ENCODE data around the gene PGGHG. TPM values are rescaled to one million over a fixed set of nuclear protein-coding genes. Genes with fewer than 3 reads are reported as not detected.

Gene PGGHG
- total RNA-seq, 1 experiment from 2014 or later: 9.5 TPM

DNA sequence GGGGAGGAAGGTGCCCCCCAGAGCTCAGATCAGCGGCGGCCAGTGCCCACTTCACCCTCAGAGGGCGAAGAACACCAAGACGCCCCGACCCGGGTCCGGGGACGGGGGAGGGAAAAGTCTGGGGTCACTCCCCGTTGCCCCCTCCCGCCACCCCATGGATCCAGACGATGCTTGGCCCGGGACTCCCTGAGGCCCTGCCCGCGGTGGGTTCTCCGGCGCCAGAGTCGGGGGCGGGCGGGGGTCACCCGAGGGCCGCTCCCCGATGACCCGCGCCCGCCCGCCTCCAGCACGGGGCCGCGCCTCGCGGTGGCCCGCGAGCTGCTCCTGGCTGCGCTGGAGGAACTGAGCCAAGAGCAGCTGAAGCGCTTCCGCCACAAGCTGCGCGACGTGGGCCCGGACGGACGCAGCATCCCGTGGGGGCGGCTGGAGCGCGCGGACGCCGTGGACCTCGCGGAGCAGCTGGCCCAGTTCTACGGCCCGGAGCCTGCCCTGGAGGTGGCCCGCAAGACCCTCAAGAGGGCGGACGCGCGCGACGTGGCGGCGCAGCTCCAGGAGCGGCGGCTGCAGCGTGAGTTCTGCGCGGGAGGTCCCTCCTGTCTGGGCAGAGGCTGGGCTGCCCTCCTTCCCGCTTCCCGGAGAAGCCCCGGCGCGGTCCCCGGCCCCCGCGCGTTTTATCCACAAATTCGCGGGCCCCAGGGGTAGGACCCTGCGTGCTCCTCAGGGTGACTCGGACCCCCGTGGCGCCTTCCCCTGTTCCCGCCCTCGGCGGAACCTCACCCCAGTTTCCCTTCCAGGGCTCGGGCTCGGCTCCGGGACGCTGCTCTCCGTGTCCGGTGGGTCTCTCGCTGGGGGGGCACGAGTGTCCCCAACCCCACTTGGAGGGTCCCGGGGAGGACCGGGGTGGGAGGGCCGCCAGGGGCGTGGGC, 9.6 kb upstream of the PGGHG start:
- H3K36me3 Mint-ChIP-seq (ENCODE audit: insufficient read depth, unreplicated experiment): no peaks in the 10 kb centered on the region
- no peak overlapping the region for H3K4me3 Mint-ChIP-seq (ENCODE audit: low read depth, unreplicated experiment)
- H3K27me3 Mint-ChIP-seq (ENCODE audit: unreplicated experiment): peaks cover 88% of the 10 kb centered on the region
- H3K27ac Mint-ChIP-seq (ENCODE audit: unreplicated experiment): no peak overlapping the region
- BruUV-seq (replicated peaks): no TSS peak
- intact Hi-C loops (cut with micrococcal nuclease; ENCODE audit: unreplicated experiment): no loop called here
- H3K9me3 Mint-ChIP-seq (ENCODE audit: low read depth, unreplicated experiment): peaks cover 5% of the 10 kb centered on the region
- no peak for DNase-seq
- CTCF ChIA-PET: no interaction called here
- no peaks in the 10 kb centered on the region for H3K4me1 Mint-ChIP-seq (ENCODE audit: low read depth, unreplicated experiment)
- no peak for TF ChIP-seq CTCF (IDR thresholded peaks at IDR 0.05; ENCODE audit: unreplicated experiment)

DNA sequence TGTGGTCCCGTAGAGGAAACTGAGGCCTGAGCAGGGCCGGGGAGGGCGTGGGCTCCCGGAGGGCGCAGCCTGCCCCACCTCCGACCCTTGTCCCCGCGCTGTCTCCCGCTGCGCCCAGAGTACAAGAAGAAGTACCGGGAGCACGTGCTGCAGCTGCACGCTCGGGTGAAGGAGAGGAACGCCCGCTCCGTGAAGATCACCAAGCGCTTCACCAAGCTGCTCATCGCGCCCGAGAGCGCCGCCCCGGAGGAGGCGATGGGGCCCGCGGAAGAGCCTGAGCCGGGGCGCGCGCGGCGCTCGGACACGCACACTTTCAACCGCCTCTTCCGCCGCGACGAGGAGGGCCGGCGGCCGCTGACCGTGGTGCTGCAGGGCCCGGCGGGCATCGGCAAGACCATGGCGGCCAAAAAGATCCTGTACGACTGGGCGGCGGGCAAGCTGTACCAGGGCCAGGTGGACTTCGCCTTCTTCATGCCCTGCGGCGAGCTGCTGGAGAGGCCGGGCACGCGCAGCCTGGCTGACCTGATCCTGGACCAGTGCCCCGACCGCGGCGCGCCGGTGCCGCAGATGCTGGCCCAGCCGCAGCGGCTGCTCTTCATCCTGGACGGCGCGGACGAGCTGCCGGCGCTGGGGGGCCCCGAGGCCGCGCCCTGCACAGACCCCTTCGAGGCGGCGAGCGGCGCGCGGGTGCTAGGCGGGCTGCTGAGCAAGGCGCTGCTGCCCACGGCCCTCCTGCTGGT, 8.8 kb upstream of the PGGHG start:
- H3K9me3 Mint-ChIP-seq (ENCODE audit: low read depth, unreplicated experiment): peaks cover 5% of the 10 kb centered on the region
- H3K27me3 Mint-ChIP-seq (ENCODE audit: unreplicated experiment): peaks cover 90% of the 10 kb centered on the region
- H3K4me1 Mint-ChIP-seq (ENCODE audit: low read depth, unreplicated experiment): no peaks in the 10 kb centered on the region
- DNase-seq: peak; percentile 27
- H3K4me3 Mint-ChIP-seq (ENCODE audit: low read depth, unreplicated experiment): peak overlapping the region; percentile 21
- TF ChIP-seq CTCF (IDR thresholded peaks at IDR 0.05; ENCODE audit: unreplicated experiment): no peak
- intact Hi-C loops (cut with micrococcal nuclease; ENCODE audit: unreplicated experiment): no loop called here
- CTCF ChIA-PET: interaction anchor here (0.5 to 0.7 kb wide), 3 partner anchors 22 to 114 kb away, joined by 3 to 4 read pairs (median 3); partner anchors contain the start of gene PKP3
- no TSS peak for BruUV-seq (replicated peaks)
- no peaks in the 10 kb centered on the region for H3K36me3 Mint-ChIP-seq (ENCODE audit: insufficient read depth, unreplicated experiment)
- H3K27ac Mint-ChIP-seq (ENCODE audit: unreplicated experiment): no peak overlapping the region

DNA sequence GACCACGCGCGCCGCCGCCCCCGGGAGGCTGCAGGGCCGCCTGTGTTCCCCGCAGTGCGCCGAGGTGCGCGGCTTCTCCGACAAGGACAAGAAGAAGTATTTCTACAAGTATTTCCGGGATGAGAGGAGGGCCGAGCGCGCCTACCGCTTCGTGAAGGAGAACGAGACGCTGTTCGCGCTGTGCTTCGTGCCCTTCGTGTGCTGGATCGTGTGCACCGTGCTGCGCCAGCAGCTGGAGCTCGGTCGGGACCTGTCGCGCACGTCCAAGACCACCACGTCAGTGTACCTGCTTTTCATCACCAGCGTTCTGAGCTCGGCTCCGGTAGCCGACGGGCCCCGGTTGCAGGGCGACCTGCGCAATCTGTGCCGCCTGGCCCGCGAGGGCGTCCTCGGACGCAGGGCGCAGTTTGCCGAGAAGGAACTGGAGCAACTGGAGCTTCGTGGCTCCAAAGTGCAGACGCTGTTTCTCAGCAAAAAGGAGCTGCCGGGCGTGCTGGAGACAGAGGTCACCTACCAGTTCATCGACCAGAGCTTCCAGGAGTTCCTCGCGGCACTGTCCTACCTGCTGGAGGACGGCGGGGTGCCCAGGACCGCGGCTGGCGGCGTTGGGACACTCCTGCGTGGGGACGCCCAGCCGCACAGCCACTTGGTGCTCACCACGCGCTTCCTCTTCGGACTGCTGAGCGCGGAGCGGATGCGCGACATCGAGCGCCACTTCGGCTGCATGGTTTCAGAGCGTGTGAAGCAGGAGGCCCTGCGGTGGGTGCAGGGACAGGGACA, 8.0 kb upstream of the PGGHG start:
- no peak for TF ChIP-seq CTCF (IDR thresholded peaks at IDR 0.05; ENCODE audit: unreplicated experiment)
- intact Hi-C loops (cut with micrococcal nuclease; ENCODE audit: unreplicated experiment): no loop called here
- Mint-ChIP-seq H3K36me3 (ENCODE audit: insufficient read depth, unreplicated experiment) (no peaks in the 10 kb centered on the region), H3K9me3 (ENCODE audit: low read depth, unreplicated experiment) (peaks cover 5% of the 10 kb centered on the region), H3K27me3 (ENCODE audit: unreplicated experiment) (peaks cover 90% of the 10 kb centered on the region), H3K27ac (ENCODE audit: unreplicated experiment) (no peak overlapping the region), H3K4me1 (ENCODE audit: low read depth, unreplicated experiment) (no peaks in the 10 kb centered on the region), H3K4me3 (ENCODE audit: low read depth, unreplicated experiment) (peak overlapping the region; percentile 21)
- CTCF ChIA-PET: interaction anchor here (0.5 to 0.7 kb wide), 3 partner anchors 23 to 113 kb away, joined by 3 to 4 read pairs (median 3); partner anchors contain the start of gene PKP3
- DNase-seq: no peak
- BruUV-seq (replicated peaks): no TSS peak

DNA sequence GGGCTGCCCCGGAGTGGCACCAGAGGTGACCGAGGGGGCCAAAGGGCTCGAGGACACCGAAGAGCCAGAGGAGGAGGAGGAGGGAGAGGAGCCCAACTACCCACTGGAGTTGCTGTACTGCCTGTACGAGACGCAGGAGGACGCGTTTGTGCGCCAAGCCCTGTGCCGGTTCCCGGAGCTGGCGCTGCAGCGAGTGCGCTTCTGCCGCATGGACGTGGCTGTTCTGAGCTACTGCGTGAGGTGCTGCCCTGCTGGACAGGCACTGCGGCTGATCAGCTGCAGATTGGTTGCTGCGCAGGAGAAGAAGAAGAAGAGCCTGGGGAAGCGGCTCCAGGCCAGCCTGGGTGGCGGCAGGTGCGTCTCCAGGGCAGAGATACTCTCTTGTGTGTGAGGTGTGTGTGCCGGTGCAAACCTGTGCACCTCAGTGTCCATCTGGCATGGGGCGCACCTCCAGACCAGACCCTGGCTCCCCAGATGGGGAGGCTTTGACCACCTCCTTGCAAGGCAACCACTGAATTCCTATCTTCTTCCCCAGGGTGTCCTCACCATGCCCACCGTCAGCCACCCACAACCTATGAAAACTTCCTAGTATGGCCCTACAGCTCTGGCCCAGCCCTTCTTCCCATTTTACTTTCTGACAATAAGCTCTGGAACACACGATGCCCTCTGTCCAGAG, 7.3 kb upstream of the PGGHG start:
- DNase-seq: no peak
- intact Hi-C loops (cut with micrococcal nuclease; ENCODE audit: unreplicated experiment): no loop called here
- no TSS peak for BruUV-seq (replicated peaks)
- Mint-ChIP-seq H3K9me3 (ENCODE audit: low read depth, unreplicated experiment) (peaks cover 3% of the 10 kb centered on the region), H3K4me3 (ENCODE audit: low read depth, unreplicated experiment) (no peak overlapping the region), H3K27ac (ENCODE audit: unreplicated experiment) (no peak overlapping the region), H3K36me3 (ENCODE audit: insufficient read depth, unreplicated experiment) (no peaks in the 10 kb centered on the region), H3K4me1 (ENCODE audit: low read depth, unreplicated experiment) (no peaks in the 10 kb centered on the region), H3K27me3 (ENCODE audit: unreplicated experiment) (peaks cover 90% of the 10 kb centered on the region)
- no peak for TF ChIP-seq CTCF (IDR thresholded peaks at IDR 0.05; ENCODE audit: unreplicated experiment)
- CTCF ChIA-PET: no interaction called here

Measured in Calu3 (cell line).